Fibroblast of villous mesenchyme (primary cell): Measurements from ENCODE around the gene MLH1. TPM values are rescaled to one million over a fixed set of nuclear protein-coding genes. Genes with fewer than 3 reads are reported as not detected.

Experiments
- DNase-seq: peaks from one replicate; pipeline ENCODE4 v3.0.0-alpha.2; 2010; ENCODE audit warnings: low read depth
- H3K4me3 ChIP-seq: 2 replicates; pipeline ENCODE4 v1.5.1; 2011; ENCODE audit warnings: low read depth, mild to moderate bottlenecking, low read length
- CTCF ChIP-seq: IDR thresholded peaks from 2 replicates; pipeline ENCODE4 v1.5.1; 2012; ENCODE audit warnings: low read depth, mild to moderate bottlenecking, low read length; ENCODE audit not compliant: insufficient read depth
- total RNA-seq: library from RNA; depleted of rRNA; stranded (reverse); fragments of >200 nt; gene quantifications from 2 replicates; pipeline ENCODE4 v1.2.3, GENCODE V29; 2012

The MLH1 gene
- total RNA-seq, 1 donor = 63.5 TPM

- no peak for DNase-seq
- TF ChIP-seq CTCF = no peak
- no peak overlapping the region for H3K4me3 ChIP-seq
Measured at GRCh38 chr3:36964331-36964730, 29.0 kb upstream of the MLH1 start.

DNA sequence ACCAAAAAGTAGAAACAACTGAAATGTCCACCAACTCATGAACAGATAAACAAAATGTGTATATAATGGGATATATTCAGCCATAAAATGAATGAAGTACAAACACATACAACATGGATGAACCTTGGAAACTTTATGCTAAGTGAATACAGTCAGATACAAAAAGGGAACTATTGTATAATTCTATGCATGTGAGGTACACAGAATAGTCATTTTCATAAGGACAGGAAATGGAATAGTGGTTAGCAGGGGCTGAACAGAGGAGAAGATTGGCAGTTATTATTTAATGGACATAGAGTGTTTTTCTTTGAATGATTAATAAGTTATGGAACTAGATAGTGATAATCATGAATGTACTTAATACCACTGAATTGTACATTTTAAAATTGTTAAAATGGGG, 28.5 kb upstream of the MLH1 start:
- TF ChIP-seq CTCF = no peak
- DNase-seq = no peak
- no peak overlapping the region for H3K4me3 ChIP-seq

DNA sequence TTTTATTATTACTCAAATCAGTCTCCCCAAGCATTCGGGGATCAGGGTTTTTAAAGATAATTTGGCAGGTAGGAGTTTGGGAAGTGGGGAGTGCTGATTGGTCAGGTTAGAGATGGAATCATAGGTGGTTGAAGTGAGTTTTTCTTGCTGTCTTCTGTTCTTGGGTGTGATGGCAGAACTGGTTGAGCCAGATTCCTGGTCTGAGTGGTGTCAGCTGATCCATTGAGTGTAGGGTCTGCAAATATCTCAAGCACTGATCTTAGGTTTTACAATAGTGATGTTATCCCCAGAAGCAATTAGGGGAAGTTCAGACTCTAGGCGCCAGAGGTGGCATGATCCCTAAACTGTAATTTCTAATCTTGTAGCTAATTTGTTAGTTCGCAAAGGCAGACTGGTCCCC, 27.9 kb upstream of the MLH1 start:
- no peak for DNase-seq

DNA sequence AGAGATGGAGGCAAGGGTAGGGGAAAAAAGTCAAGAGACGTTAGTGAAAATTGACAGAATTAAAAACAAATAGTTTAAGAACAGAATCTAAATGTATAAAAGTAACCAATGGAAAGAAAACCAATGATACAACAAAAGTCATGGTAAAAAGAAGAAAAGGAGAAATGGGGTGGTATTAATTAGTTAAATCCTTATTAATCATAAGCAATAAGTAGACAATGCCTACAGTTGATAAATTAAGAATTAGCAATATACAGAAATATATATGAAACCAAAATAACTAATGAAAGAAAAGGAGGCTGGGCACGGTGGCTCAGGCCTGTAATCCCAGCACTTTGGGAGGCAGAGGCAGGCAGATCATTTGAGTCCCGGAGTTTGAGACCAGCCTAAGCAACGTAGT, 24.2 kb upstream of the MLH1 start:
- no peak for DNase-seq
- TF ChIP-seq CTCF = no peak
- H3K4me3 ChIP-seq = no peak overlapping the region

More for the DNA sequence above, 27.9 kb upstream of the MLH1 start:
- no peak for TF ChIP-seq CTCF
- H3K4me3 ChIP-seq = no peak overlapping the region

- peak; percentile 59 for DNase-seq
- no peak for TF ChIP-seq CTCF
- H3K4me3 ChIP-seq = no peak overlapping the region
Measured at GRCh38 chr3:36969540-36970432, 23.5 kb upstream of the MLH1 start.

DNA sequence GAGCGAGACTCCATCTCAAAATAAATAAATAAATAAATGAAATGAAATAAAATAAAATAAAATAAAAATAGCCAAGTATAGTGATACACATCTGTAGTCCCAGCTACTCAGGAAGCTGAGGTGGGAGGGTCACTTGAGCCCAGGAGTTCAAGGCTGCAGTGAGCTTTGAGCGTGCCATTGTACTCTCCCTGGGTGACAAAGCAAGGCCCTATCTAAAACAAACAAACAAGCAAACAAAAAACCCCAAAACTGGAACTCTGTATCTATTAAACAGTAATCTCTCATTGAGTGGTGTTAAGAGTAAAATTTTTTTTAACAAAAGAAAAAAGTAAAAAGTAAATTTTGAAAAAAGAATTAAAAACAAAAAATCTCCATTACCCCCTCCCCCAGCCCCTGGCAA, 21.2 kb upstream of the MLH1 start:
- no peak for DNase-seq
- H3K4me3 ChIP-seq = no peak overlapping the region
- TF ChIP-seq CTCF = no peak
